ENCODE data around the gene ROR2.
A peak's percentile ranks its signal among the peaks of the same experiment; 100 is the strongest.

ROR2 gene

GRCh38 chr9:91948597-91949391, 1.2 kb downstream of the ROR2 start:
- peak; percentile 62 for DNase-seq (ENCODE audit: low read depth)

- no peak for DNase-seq (ENCODE audit: low read depth)
Observed at GRCh38 chr9:91948101-91948596, 1.9 kb downstream of the ROR2 start.

DNA sequence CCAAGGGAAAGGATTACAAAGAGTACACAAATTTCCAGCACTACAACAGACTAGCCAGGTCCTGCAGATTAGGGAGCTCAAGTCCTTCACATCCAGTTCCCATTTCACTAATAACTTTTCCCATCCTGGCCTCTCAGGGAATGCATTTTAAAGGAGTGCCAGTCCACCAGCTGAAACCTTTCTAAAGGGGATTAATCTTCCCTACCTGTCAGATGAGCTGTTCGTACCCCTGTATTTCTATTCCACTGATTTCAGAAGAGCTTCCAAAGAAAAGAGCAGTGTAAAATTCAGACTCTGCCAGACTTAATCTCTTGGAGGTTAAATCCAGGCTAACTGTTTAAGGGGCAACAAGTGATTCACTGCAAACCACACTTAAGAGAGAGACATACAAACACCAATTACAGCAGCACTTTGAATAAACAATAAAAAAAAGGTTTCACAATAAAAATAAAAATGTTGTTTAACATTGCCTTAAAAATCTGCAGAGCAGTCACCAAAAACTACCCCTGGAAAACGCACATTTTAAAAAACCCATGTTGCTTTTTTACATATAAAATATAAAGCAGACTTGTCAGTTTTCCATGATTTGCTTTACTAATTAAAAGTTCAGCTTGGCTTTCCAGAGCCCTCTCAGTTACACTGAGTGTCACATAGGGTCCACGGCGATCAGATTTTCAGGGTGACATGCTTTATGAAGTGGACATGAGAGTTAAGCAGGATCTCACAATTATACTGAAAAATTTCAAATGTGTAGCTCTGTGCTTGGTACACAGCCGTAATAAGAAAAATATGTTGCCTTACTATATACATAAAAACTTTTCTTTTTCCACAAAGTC, 3.2 kb downstream of the ROR2 start:
- no peak for DNase-seq (ENCODE audit: low read depth)

DNA sequence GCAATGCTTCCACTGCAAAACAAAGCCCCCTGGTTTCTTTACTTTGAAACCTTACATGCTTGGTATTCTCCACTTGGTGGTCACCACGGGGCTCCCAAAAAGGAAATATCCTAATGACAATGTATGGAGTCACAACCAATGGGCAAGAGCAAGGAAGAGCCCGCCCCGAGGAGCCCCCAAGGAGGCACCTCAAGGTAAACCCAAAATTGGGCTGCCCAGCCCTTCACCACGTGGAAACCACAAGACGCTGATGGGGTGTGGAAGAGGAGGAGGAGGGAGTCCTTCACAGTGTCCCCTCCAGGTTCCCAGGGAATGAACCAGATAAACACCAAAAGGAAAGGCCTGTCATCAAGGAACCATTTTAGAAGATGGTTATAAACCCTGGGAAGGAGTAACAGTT, 3.8 kb downstream of the ROR2 start:
- no peak for DNase-seq (ENCODE audit: low read depth)

DNA sequence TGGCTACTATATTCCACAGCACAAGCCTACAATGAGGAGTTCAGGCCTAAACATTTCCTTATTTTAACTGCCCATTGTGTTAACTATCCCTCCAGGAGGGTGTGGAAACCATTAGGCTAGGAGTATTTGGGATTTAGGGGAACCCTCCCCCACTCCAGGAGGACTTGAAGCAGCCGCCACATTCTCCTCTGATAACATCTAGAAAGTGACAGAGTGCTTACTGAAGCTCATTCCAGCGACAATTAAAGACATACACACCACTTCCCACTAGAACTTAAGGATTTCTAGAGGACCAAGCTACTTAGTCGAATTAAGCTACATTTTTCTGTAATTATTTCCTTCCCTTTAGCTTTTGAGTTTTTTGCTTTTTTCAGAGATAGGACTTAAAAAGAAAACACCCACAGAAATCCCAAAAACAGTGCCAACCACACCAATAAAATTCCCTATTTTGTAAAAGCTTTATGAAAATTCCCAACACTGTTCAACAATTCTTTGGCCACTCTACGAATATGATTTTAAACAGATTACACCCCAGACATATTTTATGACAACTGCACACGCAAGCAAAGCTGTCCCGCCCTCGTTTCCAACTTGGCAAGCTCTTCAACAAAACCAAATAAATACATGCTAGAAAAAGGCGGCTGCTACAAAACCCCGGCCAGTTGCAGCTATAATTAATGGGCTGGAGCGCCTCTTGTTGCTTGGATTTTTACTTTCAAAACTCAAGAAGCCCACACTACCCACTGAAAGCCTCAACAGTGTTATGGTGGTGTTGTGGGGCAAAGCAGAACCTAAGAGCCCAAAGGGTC, 4.5 kb downstream of the ROR2 start:
- DNase-seq (ENCODE audit: low read depth): no peak

DNA sequence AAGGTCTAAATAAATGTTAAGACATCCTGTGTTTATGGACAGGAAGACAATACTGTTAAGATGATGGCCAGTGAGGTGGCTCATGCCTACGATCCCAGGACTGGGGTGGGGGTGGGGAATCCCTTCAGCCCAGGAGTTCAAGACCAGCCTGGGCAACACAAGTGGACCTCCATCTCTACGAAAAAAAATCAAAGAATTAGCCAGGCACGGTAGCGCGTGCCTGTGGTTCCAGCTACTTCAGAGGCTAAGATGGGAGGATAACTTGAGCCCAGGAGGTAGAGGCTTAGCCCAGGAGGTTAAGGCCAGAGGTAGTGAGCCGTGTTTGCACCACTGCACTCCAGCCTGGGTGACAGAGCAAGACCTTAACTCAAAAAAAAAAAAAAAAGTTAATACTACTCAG, 5.3 kb downstream of the ROR2 start:
- DNase-seq (ENCODE audit: low read depth): no peak

DNA sequence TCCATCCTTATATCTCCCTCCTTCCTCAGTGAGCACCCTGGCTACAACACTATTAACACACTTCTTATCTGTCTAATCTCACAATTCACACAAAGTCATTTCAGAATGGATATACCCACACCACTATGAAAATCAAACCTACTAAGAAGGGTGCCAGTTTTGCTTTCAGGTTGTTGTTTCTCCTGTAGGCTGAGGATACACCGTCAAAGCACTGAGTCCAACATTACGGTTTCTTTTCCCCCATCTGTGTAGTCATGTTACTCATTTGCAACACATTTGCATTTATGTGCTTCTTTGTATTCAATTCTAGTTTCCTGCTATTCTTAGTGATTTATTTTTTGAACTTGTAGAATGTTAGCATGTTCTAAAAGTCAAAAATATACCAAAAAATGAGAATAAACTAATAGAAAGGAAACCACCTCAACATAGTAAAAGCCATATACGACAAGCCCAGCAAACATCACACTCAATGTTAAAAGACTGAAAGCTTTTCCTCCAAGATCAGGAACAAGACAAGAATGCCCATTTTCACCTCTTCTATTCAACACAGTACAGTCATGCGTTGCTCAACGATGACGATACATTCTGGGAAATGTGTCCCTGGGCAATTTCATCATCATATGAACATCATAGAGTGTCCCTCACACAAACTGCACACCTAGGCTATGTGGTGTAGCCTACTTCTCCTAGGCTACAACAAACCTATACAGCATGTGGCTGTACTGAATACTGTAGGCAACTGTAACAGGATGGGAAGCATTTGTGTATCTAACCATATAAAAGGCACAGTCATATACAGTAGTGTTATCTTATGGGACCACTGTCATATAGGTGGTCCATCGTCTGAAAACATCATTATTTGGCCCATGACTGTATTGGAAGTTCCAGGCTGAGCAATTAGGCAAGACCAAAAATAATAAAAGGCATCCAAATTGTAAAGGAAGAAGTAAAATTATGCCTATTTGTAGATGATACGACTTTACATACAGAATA, 6.3 kb downstream of the ROR2 start:
- no peak for DNase-seq (ENCODE audit: low read depth)

- DNase-seq (ENCODE audit: low read depth): no peak
Observed at GRCh38 chr9:91942201-91942600, 7.8 kb downstream of the ROR2 start.

GRCh38 chr9:91939978-91940377, 10.1 kb downstream of the ROR2 start:
- no peak for DNase-seq (ENCODE audit: low read depth)

DNA sequence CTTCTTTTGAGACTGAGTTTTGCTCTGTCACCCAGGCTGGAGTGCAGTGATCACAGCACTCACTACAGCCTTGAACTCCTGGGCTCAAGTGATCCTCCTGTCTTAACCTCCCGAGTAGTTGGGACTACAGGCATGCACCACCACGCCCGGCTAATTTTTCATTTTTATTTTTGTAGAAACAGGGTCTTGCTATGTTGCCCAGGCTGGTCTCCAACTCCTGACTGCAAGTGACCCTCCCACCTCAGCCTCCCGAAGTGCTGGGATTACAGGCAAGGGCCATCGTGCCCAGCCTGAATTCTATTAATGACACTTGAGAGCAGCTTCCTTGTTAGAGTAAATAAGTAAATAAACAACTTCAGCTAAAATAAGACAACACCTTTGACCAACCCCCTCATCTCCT, 12.3 kb downstream of the ROR2 start:
- no peak for DNase-seq (ENCODE audit: low read depth)

GRCh38 chr9:91937056-91937455, 13.0 kb downstream of the ROR2 start:
- no peak for DNase-seq (ENCODE audit: low read depth)

DNA sequence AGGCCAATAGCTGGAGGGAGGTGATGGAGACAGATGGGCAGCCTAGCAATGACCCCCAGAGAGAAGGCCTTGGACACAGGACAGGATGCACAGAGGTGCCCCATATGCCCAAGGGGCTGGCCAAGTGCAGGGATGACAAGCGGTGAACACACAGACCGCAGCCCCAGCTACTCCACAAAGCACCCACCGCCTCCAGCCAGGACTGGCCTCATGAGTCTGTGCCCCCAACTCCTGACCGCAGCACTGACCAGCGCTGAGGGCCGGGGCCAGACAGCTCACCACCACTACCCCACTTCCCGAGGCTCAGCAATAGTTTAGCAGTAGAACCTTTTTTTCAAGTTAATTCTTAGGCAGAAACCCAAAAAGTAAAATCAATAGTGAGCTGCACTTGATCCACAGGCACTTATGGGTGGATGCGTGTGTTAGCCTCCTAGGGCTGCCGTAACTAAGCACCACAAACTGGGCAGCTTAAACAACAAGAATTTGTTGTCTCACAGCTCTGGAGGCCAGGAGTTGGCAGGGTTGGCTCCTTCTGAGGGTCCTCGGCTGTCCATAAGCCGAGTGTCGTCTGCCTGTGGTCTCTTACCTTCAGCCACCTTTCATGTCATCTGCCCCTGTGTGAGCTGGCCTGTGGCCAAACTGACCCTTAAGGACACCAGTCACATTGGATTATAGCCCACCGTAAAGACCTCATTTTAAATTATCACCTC, 14.1 kb downstream of the ROR2 start:
- no peak for DNase-seq (ENCODE audit: low read depth)

DNA sequence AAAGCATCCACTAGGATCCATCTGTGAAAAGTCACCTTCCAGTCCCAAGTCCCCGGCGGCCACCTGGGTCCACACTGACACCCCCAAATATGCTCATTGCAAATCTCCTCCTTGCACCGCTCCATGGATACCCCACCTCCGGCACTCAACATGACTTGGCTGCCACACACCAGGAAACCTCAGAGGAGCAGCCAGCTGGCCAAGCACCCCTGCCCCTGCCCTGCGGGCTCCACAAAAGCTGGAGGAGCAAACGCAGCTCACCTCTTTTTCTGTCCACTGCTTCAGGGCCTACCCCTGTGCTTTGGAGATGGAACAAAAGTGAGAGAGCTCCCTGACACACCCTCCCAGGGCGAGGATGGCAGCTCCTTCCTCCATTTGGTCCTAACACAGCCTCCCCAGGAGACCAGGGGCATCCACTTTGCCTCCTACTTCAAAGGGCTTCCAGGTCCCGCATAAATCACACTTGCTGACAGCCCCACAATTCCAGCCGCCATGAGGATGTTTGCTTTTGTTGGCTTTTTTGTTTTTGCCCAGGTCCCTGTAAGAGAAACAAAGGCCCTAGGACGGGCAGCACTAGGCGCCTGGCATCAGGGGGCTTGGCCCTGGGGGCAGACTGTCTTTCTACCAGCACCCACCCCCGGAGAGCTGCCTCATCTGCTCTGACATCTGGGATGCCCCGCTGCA, 14.8 kb downstream of the ROR2 start:
- no peak for DNase-seq (ENCODE audit: low read depth)

- DNase-seq (ENCODE audit: low read depth): no peak
Observed at GRCh38 chr9:91934654-91935053, 15.4 kb downstream of the ROR2 start.

DNA sequence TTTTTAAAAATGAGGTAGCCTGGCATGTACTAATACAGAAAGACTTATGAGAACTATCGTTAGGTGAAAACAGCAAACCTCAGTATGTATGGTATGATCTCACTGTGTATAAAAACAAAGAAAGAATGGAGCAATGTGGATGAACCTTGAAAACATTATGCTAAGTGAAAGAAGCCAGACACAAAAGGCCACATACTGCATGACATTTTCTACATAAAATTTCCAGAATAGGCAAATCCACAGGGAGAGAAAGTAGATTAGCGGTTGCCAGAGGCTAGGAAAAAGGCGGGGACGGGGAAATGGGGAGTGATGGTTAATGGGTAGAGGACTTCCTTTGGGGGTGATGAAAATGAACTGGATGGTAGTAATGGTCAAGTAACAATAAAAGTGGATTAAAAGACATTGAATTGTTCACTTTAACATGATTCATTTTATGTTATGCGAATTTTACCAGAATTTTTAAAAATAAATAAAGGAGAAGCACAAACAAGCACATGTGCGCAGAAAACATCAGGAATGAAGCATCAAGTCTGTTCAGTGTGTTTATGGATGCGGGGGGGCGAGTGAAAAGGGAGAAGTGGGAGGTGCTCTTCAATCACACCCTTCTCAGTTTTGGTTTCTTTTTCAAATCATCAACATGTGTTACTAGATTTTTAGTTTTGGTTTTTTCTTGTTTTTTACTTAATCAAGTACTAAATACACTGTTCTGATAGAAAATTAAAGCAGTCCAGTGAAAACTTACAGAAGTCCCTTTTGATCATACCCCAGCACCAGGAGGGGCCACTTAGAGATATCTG, 16.3 kb downstream of the ROR2 start:
- DNase-seq (ENCODE audit: low read depth): peak; percentile 32

DNA sequence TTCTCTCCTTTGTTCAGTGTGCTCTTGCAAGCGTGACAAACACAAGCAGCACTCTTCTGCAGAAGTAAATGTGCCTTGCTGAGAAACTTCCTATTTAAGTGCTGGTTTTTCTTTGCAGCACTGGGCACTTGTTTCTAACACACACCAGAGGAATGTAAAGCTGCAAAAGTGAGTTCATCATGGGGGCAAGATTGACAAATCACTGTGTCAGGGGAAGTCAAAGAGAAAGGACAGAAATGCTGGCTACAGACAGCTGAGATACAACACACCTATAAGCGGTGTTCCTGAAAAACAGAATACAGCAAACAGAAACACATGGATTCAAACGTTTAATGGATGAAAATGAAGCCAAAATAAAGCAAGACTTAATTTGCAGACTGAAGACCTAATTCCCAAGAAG, 19.6 kb downstream of the ROR2 start:
- DNase-seq (ENCODE audit: low read depth): no peak

GRCh38 chr9:91929331-91929730, 20.7 kb downstream of the ROR2 start:
- DNase-seq (ENCODE audit: low read depth): no peak

GRCh38 chr9:91927922-91928510, 22.0 kb downstream of the ROR2 start:
- DNase-seq (ENCODE audit: low read depth): no peak

DNA sequence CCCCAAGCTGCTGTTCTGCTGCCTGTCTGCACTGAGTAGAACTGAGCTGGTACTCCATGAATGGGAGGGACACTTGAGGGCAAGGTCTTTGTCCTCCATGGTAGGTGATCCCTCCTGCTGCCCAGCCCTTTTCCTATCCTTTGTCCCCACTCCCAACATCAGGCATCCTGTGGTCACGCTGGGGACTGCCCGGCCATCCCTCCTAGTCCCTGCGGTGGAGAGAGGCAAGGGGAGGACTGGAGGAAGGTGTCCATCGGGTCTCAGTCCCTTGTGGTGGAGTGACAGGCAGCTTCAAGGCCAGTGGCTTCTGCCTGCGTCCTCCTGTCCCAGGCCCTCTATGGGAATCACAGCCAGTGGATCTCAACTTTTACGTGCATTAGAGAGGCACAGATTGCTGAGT, 25.9 kb downstream of the ROR2 start:
- DNase-seq (ENCODE audit: low read depth): no peak
